HCT116 (cell line): ENCODE measurements around the gene TIGD3.

ENCODE experiments used
- EGR1 ChIP-seq: IDR thresholded peaks from 2 replicates; pipeline ENCODE4 v1.6.1; 2012; ENCODE audit warnings: low read depth
- POLR2AphosphoS5 ChIP-seq: IDR thresholded peaks from 2 replicates; pipeline ENCODE4 v1.6.1; 2011; ENCODE audit warnings: mild to moderate bottlenecking, low read depth, low read length, moderate library complexity

GRCh38 chr11:65400307-65401072 lies 45.9 kb downstream of the TIGD3 start:
- TF ChIP-seq EGR1 (no peak), POLR2AphosphoS5 (no peak)
